ENCODE results near the gene ITPR2.

Gene ITPR2

GRCh38 chr12:26654623-26655022 lies 178.4 kb downstream of the ITPR2 start:
- no peaks in the 10 kb centered on the region for H3K4me1 ChIP-seq (ENCODE audit: insufficient read depth, low read length, poor library complexity, severe bottlenecking)
- H3K9me3 ChIP-seq (ENCODE audit: insufficient read depth, low read depth, low read length): no peaks in the 10 kb centered on the region
- no peaks in the 10 kb centered on the region for H3K79me2 ChIP-seq (ENCODE audit: insufficient read depth, low read length)
- no peak overlapping the region for H3K9ac ChIP-seq (ENCODE audit: low read depth, low read length, poor library complexity, severe bottlenecking)
- no peaks in the 10 kb centered on the region for H3K27me3 ChIP-seq (ENCODE audit: insufficient read depth, low read length, poor library complexity, severe bottlenecking)
- no peaks in the 10 kb centered on the region for H4K20me1 ChIP-seq (ENCODE audit: insufficient read depth, low read length, poor library complexity, severe bottlenecking)
- no peak overlapping the region for H3K4me3 ChIP-seq (ENCODE audit: low read length, poor library complexity, severe bottlenecking)
- no peak overlapping the region for H3K4me2 ChIP-seq (ENCODE audit: low read depth, low read length, poor library complexity, severe bottlenecking)
- no peak overlapping the region for H2AFZ ChIP-seq (ENCODE audit: low read length)
- no peaks in the 10 kb centered on the region for H3F3A ChIP-seq (ENCODE audit: low read depth)
- peaks cover 34% of the 10 kb centered on the region; the same call in 1 of the 2 replicates for H3K36me3 ChIP-seq (ENCODE audit: insufficient read depth, low read length)
- no peaks in the 10 kb centered on the region for H3K9me2 ChIP-seq (replicated peaks; ENCODE audit: low read depth, low read length)
- TF ChIP-seq CTCF (conservative IDR thresholded peaks at IDR 0.05; ENCODE audit: low read length) (no peak), EZH2phosphoT487 (IDR thresholded peaks at IDR 0.05; ENCODE audit: borderline replicate concordance) (no peak)

GRCh38 chr12:26651566-26652188 lies 181.3 kb downstream of the ITPR2 start:
- Histone ChIP-seq H3K4me1 (ENCODE audit: insufficient read depth, low read length, poor library complexity, severe bottlenecking) (no peaks in the 10 kb centered on the region), H3K9me2 (replicated peaks; ENCODE audit: low read depth, low read length) (no peaks in the 10 kb centered on the region), H3K9me3 (ENCODE audit: insufficient read depth, low read depth, low read length) (no peaks in the 10 kb centered on the region), H3K4me3 (ENCODE audit: low read length, poor library complexity, severe bottlenecking) (no peak overlapping the region), H3K27me3 (ENCODE audit: insufficient read depth, low read length, poor library complexity, severe bottlenecking) (no peaks in the 10 kb centered on the region), H3K4me2 (ENCODE audit: low read depth, low read length, poor library complexity, severe bottlenecking) (no peak overlapping the region), H3K79me2 (ENCODE audit: insufficient read depth, low read length) (no peaks in the 10 kb centered on the region), H3F3A (ENCODE audit: low read depth) (no peaks in the 10 kb centered on the region), H3K9ac (ENCODE audit: low read depth, low read length, poor library complexity, severe bottlenecking) (no peak overlapping the region), H4K20me1 (ENCODE audit: insufficient read depth, low read length, poor library complexity, severe bottlenecking) (no peaks in the 10 kb centered on the region), H3K36me3 (ENCODE audit: insufficient read depth, low read length) (peaks cover 24% of the 10 kb centered on the region; the same call in 1 of the 2 replicates), H2AFZ (ENCODE audit: low read length) (no peak overlapping the region)
- TF ChIP-seq CTCF (conservative IDR thresholded peaks at IDR 0.05; ENCODE audit: low read length) (peak; percentile 95), EZH2phosphoT487 (IDR thresholded peaks at IDR 0.05; ENCODE audit: borderline replicate concordance) (no peak)

GRCh38 chr12:26651036-26651435 lies 182.0 kb downstream of the ITPR2 start:
- Histone ChIP-seq H3K4me3 (ENCODE audit: low read length, poor library complexity, severe bottlenecking) (no peak overlapping the region), H4K20me1 (ENCODE audit: insufficient read depth, low read length, poor library complexity, severe bottlenecking) (no peaks in the 10 kb centered on the region), H2AFZ (ENCODE audit: low read length) (no peak overlapping the region), H3K27me3 (ENCODE audit: insufficient read depth, low read length, poor library complexity, severe bottlenecking) (no peaks in the 10 kb centered on the region), H3K9me3 (ENCODE audit: insufficient read depth, low read depth, low read length) (no peaks in the 10 kb centered on the region), H3F3A (ENCODE audit: low read depth) (no peaks in the 10 kb centered on the region), H3K9me2 (replicated peaks; ENCODE audit: low read depth, low read length) (no peaks in the 10 kb centered on the region), H3K4me1 (ENCODE audit: insufficient read depth, low read length, poor library complexity, severe bottlenecking) (no peaks in the 10 kb centered on the region), H3K9ac (ENCODE audit: low read depth, low read length, poor library complexity, severe bottlenecking) (no peak overlapping the region), H3K4me2 (ENCODE audit: low read depth, low read length, poor library complexity, severe bottlenecking) (no peak overlapping the region), H3K79me2 (ENCODE audit: insufficient read depth, low read length) (no peaks in the 10 kb centered on the region), H3K36me3 (ENCODE audit: insufficient read depth, low read length) (peaks cover 17% of the 10 kb centered on the region; the same call in 1 of the 2 replicates)
- no peak for TF ChIP-seq CTCF (conservative IDR thresholded peaks at IDR 0.05; ENCODE audit: low read length)
- no peak for TF ChIP-seq EZH2phosphoT487 (IDR thresholded peaks at IDR 0.05; ENCODE audit: borderline replicate concordance)

Data from Loucy (cell line).